ENCODE data around the gene FAM20A.

- TF ChIP-seq YY1 (IDR thresholded peaks at IDR 0.05; ENCODE audit: insufficient read depth, insufficient read length) (no peak), ZNF274 (IDR thresholded peaks at IDR 0.05; ENCODE audit: low read depth, low read length) (no peak), SUZ12 (IDR thresholded peaks at IDR 0.05; ENCODE audit: extremely low read depth, insufficient read depth, insufficient read length) (no peak)
These were observed 10.4 kb upstream of the FAM20A start for GRCh38 chr17:68611353-68612208.

Data from NT2/D1 (cell line).